GM23338 (cell line): ENCODE results near the gene WDR70. TPM values are rescaled to one million over a fixed set of nuclear protein-coding genes. Genes with fewer than 3 reads are reported as not detected.

ENCODE experiments used
- ATAC-seq: fragments of 200-7000 bp; cut with Tn5 transposase; 3 replicates; pipeline ENCODE4 v1.9.1; 2020
- DNase-seq: peaks from one replicate; pipeline ENCODE4 v3.0.0-alpha.2; 2015; ENCODE audit warnings: low spot score
- H2AFZ ChIP-seq: fragments of 200-600 bp; sonication (generic); 2 replicates; pipeline ENCODE4 v1.8.0; 2016; ENCODE audit warnings: antibody characterized with exemption, mild to moderate bottlenecking, moderate library complexity
- H3F3A ChIP-seq: fragments of 200-600 bp; sonication (generic); replicated peaks from 2 replicates; pipeline ENCODE4 v1.8.0; 2017; ENCODE audit warnings: antibody characterized with exemption, mixed run types, low read depth
- H3K27ac ChIP-seq: fragments of 200-600 bp; sonication (generic); 2 replicates; pipeline ENCODE4 v1.6.1; 2016; ENCODE audit warnings: low read depth
- H3K27me3 ChIP-seq: fragments of 200-600 bp; sonication (generic); 2 replicates; pipeline ENCODE4 v1.8.0; 2016; ENCODE audit warnings: mild to moderate bottlenecking, mixed run types, moderate library complexity; ENCODE audit not compliant: insufficient read depth
- H3K36me3 ChIP-seq: fragments of 200-600 bp; sonication (generic); 2 replicates; pipeline ENCODE4 v1.8.0; 2016; ENCODE audit warnings: mild to moderate bottlenecking; ENCODE audit not compliant: insufficient read depth
- H3K4me1 ChIP-seq: fragments of 200-600 bp; sonication (generic); 2 replicates; pipeline ENCODE4 v1.8.0; 2016; ENCODE audit warnings: mild to moderate bottlenecking, moderate library complexity; ENCODE audit not compliant: insufficient read depth
- H3K4me2 ChIP-seq: fragments of 200-600 bp; sonication (generic); 2 replicates; pipeline ENCODE4 v1.7.1; 2017; ENCODE audit warnings: mixed run types
- H3K4me3 ChIP-seq: fragments of 200-600 bp; sonication (generic); 2 replicates; pipeline ENCODE4 v1.6.1; 2016; ENCODE audit warnings: mixed run types
- H3K79me2 ChIP-seq: fragments of 200-600 bp; sonication (generic); replicated peaks from 2 replicates; pipeline ENCODE4 v1.8.0; 2017; ENCODE audit warnings: mild to moderate bottlenecking; ENCODE audit not compliant: insufficient read depth
- H3K9me2 ChIP-seq: fragments of 200-600 bp; sonication (generic); 2 replicates; pipeline ENCODE4 v1.8.0; 2017; ENCODE audit not compliant: insufficient read depth
- H4K20me1 ChIP-seq: fragments of 200-600 bp; sonication (generic); replicated peaks from 2 replicates; pipeline ENCODE4 v1.8.0; 2017; ENCODE audit warnings: mild to moderate bottlenecking; ENCODE audit not compliant: insufficient read depth
- H3K27ac Mint-ChIP-seq: 2 replicates; pipeline ENCODE4 v1.8.0; 2020; ENCODE audit warnings: inconsistent platforms, mild to moderate bottlenecking, moderate library complexity, mixed read lengths
- H3K27me3 Mint-ChIP-seq: 3 replicates; pipeline ENCODE4 v1.8.0; 2022; ENCODE audit warnings: low read depth, mild to moderate bottlenecking, moderate library complexity, mixed read lengths, inconsistent platforms; ENCODE audit not compliant: insufficient read depth, poor library complexity
- H3K36me3 Mint-ChIP-seq: 3 replicates; pipeline ENCODE4 v1.8.0; 2021; ENCODE audit warnings: low read depth, mild to moderate bottlenecking, inconsistent platforms, moderate library complexity, mixed read lengths
- H3K4me1 Mint-ChIP-seq: 3 replicates; pipeline ENCODE4 v1.8.0; 2020; ENCODE audit warnings: mild to moderate bottlenecking, inconsistent platforms, mixed read lengths
- H3K4me3 Mint-ChIP-seq: 3 replicates; pipeline ENCODE4 v1.8.0; 2021; ENCODE audit warnings: moderate library complexity, mild to moderate bottlenecking, inconsistent platforms, mixed read lengths
- H3K9me3 Mint-ChIP-seq: 3 replicates; pipeline ENCODE4 v1.8.0; 2020; ENCODE audit warnings: moderate library complexity, mild to moderate bottlenecking, inconsistent platforms, mixed read lengths
- CREB1 ChIP-seq: fragments of 250-450 bp; sonication (Bioruptor Pico); IDR thresholded peaks from 2 replicates; pipeline ENCODE4 v1.5.0; 2020; ENCODE audit warnings: low read depth, mild to moderate bottlenecking, moderate library complexity
- JUNB ChIP-seq: IDR thresholded peaks from one replicate; pipeline ENCODE4 v1.6.1; 2016; ENCODE audit warnings: antibody characterized with exemption; ENCODE audit not compliant: unreplicated experiment
- NANOG ChIP-seq: IDR thresholded peaks from 2 replicates; pipeline ENCODE4 v1.6.1; 2016; ENCODE audit warnings: antibody characterized with exemption, borderline replicate concordance
- POLR2AphosphoS5 ChIP-seq: IDR thresholded peaks from 2 replicates; pipeline ENCODE4 v1.6.1; 2016; ENCODE audit warnings: antibody characterized with exemption, low read depth
- STAT1 ChIP-seq: IDR thresholded peaks from one replicate; pipeline ENCODE4 v1.6.1; 2016; ENCODE audit warnings: antibody characterized with exemption; ENCODE audit not compliant: unreplicated experiment
- ZNF331 ChIP-seq: fragments of 250-450 bp; sonication (Bioruptor Pico); IDR thresholded peaks from 2 replicates; pipeline ENCODE4 v1.5.0; 2020; ENCODE audit warnings: low read depth, mild to moderate bottlenecking, moderate library complexity
- ZNF462 ChIP-seq: fragments of 250-450 bp; sonication (Bioruptor Pico); IDR thresholded peaks from 2 replicates; pipeline ENCODE4 v1.5.0; 2020; ENCODE audit warnings: mild to moderate bottlenecking, moderate library complexity
- polyA plus RNA-seq: library from polyadenylated mRNA; unstranded; fragments of >200 nt; fragmentation: Nextera tagmentation; extraction: Ambion mirVana; gene quantifications from 2 replicates; pipeline ENCODE4 v1.2.1, GENCODE V29; 2016
- total RNA-seq: library from RNA; depleted of rRNA; stranded (reverse); fragments of >200 nt; shearing (Covaris generic); gene quantifications from 2 replicates; pipeline ENCODE4 v1.2.3, GENCODE V29; 2014
- TF ChIP-seq, protein P1 (sequence below): IDR thresholded peaks from one replicate; pipeline ENCODE4 v1.6.1; 2018; ENCODE audit warnings: antibody characterized with exemption; ENCODE audit not compliant: unreplicated experiment
- TF ChIP-seq, protein P2 (sequence below): IDR thresholded peaks from 2 replicates; pipeline ENCODE4 v1.6.1; 2016; ENCODE audit warnings: antibody characterized with exemption

Gene WDR70
- total and polyA plus RNA-seq, 2 experiments from 2014 or later = 34.9 to 86.7 TPM

DNA sequence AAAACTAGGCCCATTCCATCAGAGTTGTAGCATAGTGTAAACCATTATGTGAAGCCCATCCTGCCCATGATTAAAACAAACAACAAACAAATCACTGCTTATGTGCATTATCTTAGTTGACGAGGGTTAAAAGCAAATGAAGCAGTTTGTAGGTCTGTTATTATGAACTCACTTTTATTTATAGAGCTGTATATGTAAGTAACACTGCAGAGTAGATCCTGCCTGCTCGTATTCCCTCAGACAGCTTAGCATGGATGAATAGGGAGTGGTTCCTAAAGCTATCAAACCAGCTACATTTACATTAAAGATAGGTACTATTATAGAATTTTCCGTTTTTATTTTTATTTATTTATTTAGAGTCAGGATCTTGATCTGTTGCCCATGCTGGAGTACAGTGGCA, 348.1 kb downstream of the WDR70 start:
- Mint-ChIP-seq H3K36me3 (no peaks in the 10 kb centered on the region; the same call in 2 of the 3 replicates), H3K27me3 (peaks cover 3% of the 10 kb centered on the region), H3K9me3 (no peaks in the 10 kb centered on the region), H3K27ac (no peak overlapping the region), H3K4me1 (peaks cover 5% of the 10 kb centered on the region; the same call in 2 of the 3 replicates), H3K4me3 (no peak overlapping the region)
- no peak overlapping the region for H3K4me2 ChIP-seq
- H4K20me1 ChIP-seq = no peaks in the 10 kb centered on the region
- H3K27ac ChIP-seq = no peak overlapping the region
- no peaks in the 10 kb centered on the region for H3K9me2 ChIP-seq
- H3K79me2 ChIP-seq = no peaks in the 10 kb centered on the region
- H3K4me1 ChIP-seq = 0 out of 2 replicates have a peak, but pooled peaks cover under 1% of the 10 kb centered on the region
- no peaks in the 10 kb centered on the region for H3F3A ChIP-seq
- no peak overlapping the region for H2AFZ ChIP-seq
- no peak for TF ChIP-seq ZNF462
- no peaks in the 10 kb centered on the region for H3K36me3 ChIP-seq
- ATAC-seq (no peak), DNase-seq (no peak)
- no peak overlapping the region for H3K4me3 ChIP-seq
- no peaks in the 10 kb centered on the region for H3K27me3 ChIP-seq

DNA sequence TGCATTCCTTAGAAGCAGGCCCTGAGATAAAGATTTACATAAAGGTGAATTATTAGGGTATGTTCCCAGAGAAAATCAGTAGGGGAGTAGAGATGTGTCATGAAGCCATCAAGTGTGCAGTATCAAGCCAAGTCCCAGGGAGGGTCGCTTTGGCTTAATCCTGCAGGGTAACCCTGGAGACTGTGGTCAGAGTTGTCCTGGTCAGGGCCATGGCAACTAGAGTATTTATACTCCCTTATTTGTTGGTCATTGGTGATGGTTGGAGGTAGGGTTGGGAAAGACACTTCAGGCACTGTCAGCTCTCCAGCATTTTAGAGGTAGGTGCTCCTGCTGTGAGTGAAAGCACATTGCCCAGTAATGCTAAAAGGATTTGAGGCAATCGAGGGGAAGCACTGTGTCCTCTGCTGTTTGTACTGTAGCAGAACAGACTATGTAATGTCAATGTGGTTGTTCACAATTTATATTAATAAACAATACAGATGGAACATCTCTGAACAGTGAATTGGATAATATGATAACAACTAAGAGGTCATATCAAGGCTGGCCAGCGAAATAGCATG, 351.9 kb downstream of the WDR70 start:
- DNase-seq = no peak
- Histone ChIP-seq H3K79me2 (no peaks in the 10 kb centered on the region), H3F3A (no peaks in the 10 kb centered on the region), H3K27ac (no peak overlapping the region), H4K20me1 (no peaks in the 10 kb centered on the region), H2AFZ (no peak overlapping the region), H3K4me2 (no peak overlapping the region), H3K9me2 (no peaks in the 10 kb centered on the region), H3K4me3 (no peak overlapping the region), H3K27me3 (no peaks in the 10 kb centered on the region), H3K36me3 (no peaks in the 10 kb centered on the region), H3K4me1 (no peaks in the 10 kb centered on the region)
- Mint-ChIP-seq H3K4me1 (peaks cover 2% of the 10 kb centered on the region; the same call in 1 of the 3 replicates), H3K27ac (no peak overlapping the region), H3K36me3 (no peaks in the 10 kb centered on the region; the same call in 2 of the 3 replicates), H3K4me3 (no peak overlapping the region), H3K9me3 (no peaks in the 10 kb centered on the region), H3K27me3 (peaks cover 3% of the 10 kb centered on the region)
- no peak for ATAC-seq
- TF ChIP-seq POLR2AphosphoS5 (no peak), STAT1 (no peak), JUNB (no peak), NANOG (no peak), CREB1 (CRISPR knock-in tag) (no peak), ZNF331 (no peak)
- TF ChIP-seq, protein P1, sequence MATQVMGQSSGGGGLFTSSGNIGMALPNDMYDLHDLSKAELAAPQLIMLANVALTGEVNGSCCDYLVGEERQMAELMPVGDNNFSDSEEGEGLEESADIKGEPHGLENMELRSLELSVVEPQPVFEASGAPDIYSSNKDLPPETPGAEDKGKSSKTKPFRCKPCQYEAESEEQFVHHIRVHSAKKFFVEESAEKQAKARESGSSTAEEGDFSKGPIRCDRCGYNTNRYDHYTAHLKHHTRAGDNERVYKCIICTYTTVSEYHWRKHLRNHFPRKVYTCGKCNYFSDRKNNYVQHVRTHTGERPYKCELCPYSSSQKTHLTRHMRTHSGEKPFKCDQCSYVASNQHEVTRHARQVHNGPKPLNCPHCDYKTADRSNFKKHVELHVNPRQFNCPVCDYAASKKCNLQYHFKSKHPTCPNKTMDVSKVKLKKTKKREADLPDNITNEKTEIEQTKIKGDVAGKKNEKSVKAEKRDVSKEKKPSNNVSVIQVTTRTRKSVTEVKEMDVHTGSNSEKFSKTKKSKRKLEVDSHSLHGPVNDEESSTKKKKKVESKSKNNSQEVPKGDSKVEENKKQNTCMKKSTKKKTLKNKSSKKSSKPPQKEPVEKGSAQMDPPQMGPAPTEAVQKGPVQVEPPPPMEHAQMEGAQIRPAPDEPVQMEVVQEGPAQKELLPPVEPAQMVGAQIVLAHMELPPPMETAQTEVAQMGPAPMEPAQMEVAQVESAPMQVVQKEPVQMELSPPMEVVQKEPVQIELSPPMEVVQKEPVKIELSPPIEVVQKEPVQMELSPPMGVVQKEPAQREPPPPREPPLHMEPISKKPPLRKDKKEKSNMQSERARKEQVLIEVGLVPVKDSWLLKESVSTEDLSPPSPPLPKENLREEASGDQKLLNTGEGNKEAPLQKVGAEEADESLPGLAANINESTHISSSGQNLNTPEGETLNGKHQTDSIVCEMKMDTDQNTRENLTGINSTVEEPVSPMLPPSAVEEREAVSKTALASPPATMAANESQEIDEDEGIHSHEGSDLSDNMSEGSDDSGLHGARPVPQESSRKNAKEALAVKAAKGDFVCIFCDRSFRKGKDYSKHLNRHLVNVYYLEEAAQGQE = no peak
- TF ChIP-seq, protein P2, sequence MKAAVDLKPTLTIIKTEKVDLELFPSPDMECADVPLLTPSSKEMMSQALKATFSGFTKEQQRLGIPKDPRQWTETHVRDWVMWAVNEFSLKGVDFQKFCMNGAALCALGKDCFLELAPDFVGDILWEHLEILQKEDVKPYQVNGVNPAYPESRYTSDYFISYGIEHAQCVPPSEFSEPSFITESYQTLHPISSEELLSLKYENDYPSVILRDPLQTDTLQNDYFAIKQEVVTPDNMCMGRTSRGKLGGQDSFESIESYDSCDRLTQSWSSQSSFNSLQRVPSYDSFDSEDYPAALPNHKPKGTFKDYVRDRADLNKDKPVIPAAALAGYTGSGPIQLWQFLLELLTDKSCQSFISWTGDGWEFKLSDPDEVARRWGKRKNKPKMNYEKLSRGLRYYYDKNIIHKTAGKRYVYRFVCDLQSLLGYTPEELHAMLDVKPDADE = no peak
